Measurements from ENCODE around the gene G0S2. TPM values are rescaled to one million over a fixed set of nuclear protein-coding genes. Genes with fewer than 3 reads are reported as not detected.

G0S2 gene
- total and polyA plus RNA-seq, 2 of the 8 experiments (the other 6 are each of a cell fraction or from before 2014, with no cell fraction given) = 1.0 to 1.7 TPM

- no peak for TF ChIP-seq ATF2 (IDR thresholded peaks at IDR 0.05; ENCODE audit: low read length)
- no peak for TF ChIP-seq TCF12 (IDR thresholded peaks at IDR 0.05; ENCODE audit: low read depth, low read length)
- TF ChIP-seq RFX5 (IDR thresholded peaks at IDR 0.05; ENCODE audit: borderline replicate concordance, low read depth, low read length) = no peak
Observed at GRCh38 chr1:209655411-209656231, 19.6 kb upstream of the G0S2 start (continued).

Measured in H1 (cell line).